Measurements from ENCODE around the gene FIBP. TPM values are rescaled to one million over a fixed set of nuclear protein-coding genes. Genes with fewer than 3 reads are reported as not detected.

The FIBP gene
- 100 to 1,000 TPM in 2 of 4 donors, 10 to 100 TPM in 2; 57.6 to 131 (median 86.9) TPM for polyA plus RNA-seq
- long read RNA-seq, donor 1, transcript FIBP-202 (10 exons, 1,248 nt): major isoform, 32 of 52 reads
- long read RNA-seq, donor 1, partial matches to known transcripts: 10 of 52 reads
- long read RNA-seq, donor 1, other reads (novel, unspliced or antisense): 0 of 52 reads
- long read RNA-seq, donor 2, transcript FIBP-202 (10 exons, 1,248 nt): major isoform, 6 of 9 reads
- long read RNA-seq, donor 2, partial matches to known transcripts: 0 of 9 reads
- long read RNA-seq, donor 2, other reads (novel, unspliced or antisense): 0 of 9 reads
- long read RNA-seq, donor 3, transcript FIBP-202 (10 exons, 1,248 nt): major isoform, 11 of 23 reads
- long read RNA-seq, donor 3, partial matches to known transcripts: 7 of 23 reads
- long read RNA-seq, donor 3, other reads (novel, unspliced or antisense): 0 of 23 reads
- long read RNA-seq, donor 4, partial matches to known transcripts: 0 of 2 reads
- long read RNA-seq, donor 4, other reads (novel, unspliced or antisense): 0 of 2 reads
- long read RNA-seq, donor 5, partial matches to known transcripts: 0 of 5 reads
- long read RNA-seq, donor 5, other reads (novel, unspliced or antisense): 0 of 5 reads
- long read RNA-seq, donor 6, transcript FIBP-202 (10 exons, 1,248 nt): major isoform, 21 of 31 reads
- long read RNA-seq, donor 6, partial matches to known transcripts: 7 of 31 reads
- long read RNA-seq, donor 6, other reads (novel, unspliced or antisense): 0 of 31 reads
- long read RNA-seq, donor 7: 0 reads
- long read RNA-seq, donor 8, partial matches to known transcripts: 0 of 3 reads
- long read RNA-seq, donor 8, other reads (novel, unspliced or antisense): 0 of 3 reads
- long read RNA-seq, donor 9, partial matches to known transcripts: 0 of 5 reads
- long read RNA-seq, donor 9, other reads (novel, unspliced or antisense): 0 of 5 reads
- long read RNA-seq, donor 10, transcript FIBP-202 (10 exons, 1,248 nt): major isoform, 15 of 29 reads
- long read RNA-seq, donor 10, partial matches to known transcripts: 7 of 29 reads
- long read RNA-seq, donor 10, other reads (novel, unspliced or antisense): 0 of 29 reads

DNA sequence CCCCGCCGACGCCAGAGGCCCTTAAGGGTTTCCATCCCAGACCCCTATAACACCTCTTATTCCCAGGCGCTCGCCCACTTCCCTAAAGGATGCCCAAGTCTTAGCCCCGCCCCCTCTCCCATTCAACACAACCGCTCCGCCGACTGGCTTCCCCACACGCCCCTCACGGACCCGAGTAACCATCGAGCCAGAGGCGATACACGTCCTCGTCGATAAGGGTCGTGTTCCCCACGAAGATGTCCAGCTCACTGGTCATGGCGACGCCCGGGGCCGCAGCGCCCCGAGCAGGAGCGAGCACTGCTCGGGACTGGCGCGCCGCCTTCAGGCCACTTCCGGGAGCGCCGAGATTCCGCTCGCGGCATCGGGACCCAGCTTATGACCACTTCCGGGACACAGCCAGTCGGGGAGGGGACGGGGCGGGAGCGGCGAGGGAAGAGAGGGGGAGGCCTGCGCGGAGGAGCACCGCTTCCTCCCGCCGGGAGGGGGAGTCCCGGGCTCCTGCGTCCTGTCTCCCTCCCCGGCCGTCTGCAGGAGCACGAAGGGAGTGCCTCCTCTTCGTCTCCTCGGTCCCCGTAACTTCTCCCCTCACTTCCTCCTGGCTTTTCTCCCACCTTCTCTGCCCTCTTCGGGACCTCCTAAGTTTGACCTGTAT, at the start of gene FIBP:
FIBP (minus strand) TSS at position 309 of the 652 bp plus-strand sequence; CDS start at position 256, 53 bp downstream.
- peak; percentile 97 to 99 for DNase-seq
- Histone ChIP-seq H3K27me3 (ENCODE audit: control insufficient read depth in 3 of 3, insufficient read depth in 3 of 3, low read length in 3 of 3) (peaks cover 0 to 16% (median 0%) of the 10 kb centered on the region in 3 donors), H3K9me3 (ENCODE audit: control insufficient read depth in 2 of 2, insufficient read depth in 1 of 2, low read depth in 1 of 2, low read length in 1 of 2) (no peaks in the 10 kb centered on the region), H3K4me3 (ENCODE audit: low read depth in 1 of 3, low read length in 3 of 3) (peak within 1 kb of the TSS; percentile 46 to 74 (median 73)), H3K4me1 (ENCODE audit: control insufficient read depth in 3 of 3, insufficient read depth in 2 of 3, low read depth in 1 of 3, low read length in 2 of 3) (peaks cover 8 to 62% (median 15%) of the 10 kb centered on the region in 3 donors), H3K36me3 (ENCODE audit: control insufficient read depth in 3 of 3, insufficient read depth in 2 of 3, low read depth in 1 of 3, low read length in 3 of 3) (peaks cover 0 to 38% (median 7%) of the 10 kb centered on the region in 3 donors), H3K27ac (ENCODE audit: low read depth in 1 of 3, low read length in 2 of 3) (peak within 1 kb of the TSS; percentile 84 to 97 (median 95))
- WGBS, 3 donors: 0 to 1% (median 1%) methylated on average over 50 to 57 of the region's 57 CpGs
- FAIRE-seq: no peak

DNA sequence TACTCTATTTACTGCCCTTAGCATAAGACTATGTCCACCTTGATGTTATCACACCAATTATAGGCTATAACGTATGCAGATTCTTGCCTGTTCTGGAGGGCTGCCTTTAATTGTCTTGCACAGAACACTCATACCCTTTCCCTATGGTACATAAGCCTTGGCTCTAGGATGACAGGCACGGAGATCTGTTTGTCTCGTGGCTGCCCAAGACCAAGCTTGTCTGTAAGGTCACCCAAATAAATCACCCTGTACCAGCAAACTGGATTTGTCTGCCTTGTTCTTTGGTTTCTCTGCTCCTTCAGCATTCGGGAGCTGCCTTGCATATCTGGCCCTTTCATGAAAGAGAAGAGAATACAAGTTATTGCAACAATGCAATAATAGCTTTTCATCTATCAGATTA, 49.5 kb upstream of the FIBP start:
- H3K27me3 ChIP-seq (ENCODE audit: control insufficient read depth in 3 of 3, insufficient read depth in 3 of 3, low read length in 3 of 3): peaks cover 0 to 14% (median 0%) of the 10 kb centered on the region in 3 donors
- H3K27ac ChIP-seq (ENCODE audit: low read depth in 1 of 3, low read length in 2 of 3): no peak overlapping the region
- H3K9me3 ChIP-seq (ENCODE audit: control insufficient read depth in 2 of 2, insufficient read depth in 1 of 2, low read depth in 1 of 2, low read length in 1 of 2): peaks cover 0 to under 1% of the 10 kb centered on the region in 2 donors
- no peak overlapping the region for H3K4me3 ChIP-seq (ENCODE audit: low read depth in 1 of 3, low read length in 3 of 3)
- 47 to 65% (median 53%) methylated on average over 4 of the region's 4 CpGs for WGBS, 3 donors
- FAIRE-seq (no peak), DNase-seq (no peak)
- H3K36me3 ChIP-seq (ENCODE audit: control insufficient read depth in 3 of 3, insufficient read depth in 2 of 3, low read depth in 1 of 3, low read length in 3 of 3): no peaks in the 10 kb centered on the region
- H3K4me1 ChIP-seq (ENCODE audit: control insufficient read depth in 3 of 3, insufficient read depth in 2 of 3, low read depth in 1 of 3, low read length in 2 of 3): no peaks in the 10 kb centered on the region

DNA sequence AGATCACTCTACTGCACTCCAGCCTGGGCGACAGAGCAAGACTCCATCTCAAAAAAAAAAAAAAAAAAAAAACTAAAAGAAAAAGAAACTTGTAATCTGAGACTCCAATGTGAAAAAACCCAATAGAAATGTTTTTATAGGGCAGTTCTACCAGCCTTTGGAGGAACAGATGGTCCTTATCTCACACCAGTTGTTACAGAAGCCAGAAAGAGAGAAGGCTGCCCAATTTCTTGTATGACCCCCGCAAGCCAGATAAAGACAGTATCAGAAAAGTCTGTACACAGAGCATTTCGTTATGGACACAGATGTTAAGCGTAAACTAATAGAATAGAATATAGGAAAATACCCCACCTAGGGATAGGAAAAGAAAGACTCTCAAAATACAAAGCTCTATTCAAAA, 45.7 kb upstream of the FIBP start:
- no peak overlapping the region for H3K4me3 ChIP-seq (ENCODE audit: low read depth in 1 of 3, low read length in 3 of 3)
- H3K4me1 ChIP-seq (ENCODE audit: control insufficient read depth in 3 of 3, insufficient read depth in 2 of 3, low read depth in 1 of 3, low read length in 2 of 3): no peaks in the 10 kb centered on the region
- no peaks in the 10 kb centered on the region for H3K36me3 ChIP-seq (ENCODE audit: control insufficient read depth in 3 of 3, insufficient read depth in 2 of 3, low read depth in 1 of 3, low read length in 3 of 3)
- no peak for DNase-seq
- H3K27ac ChIP-seq (ENCODE audit: low read depth in 1 of 3, low read length in 2 of 3): no peak overlapping the region
- WGBS, 3 donors: 60 to 81% (median 78%) methylated on average over 3 to 4 of the region's 4 CpGs
- H3K27me3 ChIP-seq (ENCODE audit: control insufficient read depth in 3 of 3, insufficient read depth in 3 of 3, low read length in 3 of 3): peaks cover 0 to 17% (median 0%) of the 10 kb centered on the region in 3 donors
- H3K9me3 ChIP-seq (ENCODE audit: control insufficient read depth in 2 of 2, insufficient read depth in 1 of 2, low read depth in 1 of 2, low read length in 1 of 2): peaks cover 0 to 4% of the 10 kb centered on the region in 2 donors
- no peak for FAIRE-seq

DNA sequence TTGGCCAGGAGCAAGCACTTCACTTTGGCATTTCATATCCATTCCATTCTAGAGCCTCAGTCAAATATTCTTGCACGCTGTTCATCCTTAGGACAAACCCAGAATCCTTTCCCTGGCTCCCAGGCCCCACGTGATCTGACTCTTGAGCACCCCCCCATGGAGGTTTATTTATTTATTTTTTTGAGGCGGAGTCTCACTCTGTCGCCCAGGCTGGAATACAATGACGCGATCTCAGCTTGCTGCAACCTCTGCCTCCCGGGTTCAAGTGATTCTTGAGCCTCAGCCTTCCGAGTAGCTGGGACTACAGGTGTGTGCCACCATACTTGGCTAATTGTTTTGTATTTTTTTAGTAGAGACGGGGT, 44.3 kb upstream of the FIBP start:
- Histone ChIP-seq H3K27ac (ENCODE audit: low read depth in 1 of 3, low read length in 2 of 3) (no peak overlapping the region), H3K9me3 (ENCODE audit: control insufficient read depth in 2 of 2, insufficient read depth in 1 of 2, low read depth in 1 of 2, low read length in 1 of 2) (peaks cover 0 to 4% of the 10 kb centered on the region in 2 donors), H3K27me3 (ENCODE audit: control insufficient read depth in 3 of 3, insufficient read depth in 3 of 3, low read length in 3 of 3) (peaks cover 0 to 17% (median 0%) of the 10 kb centered on the region in 3 donors), H3K4me1 (ENCODE audit: control insufficient read depth in 3 of 3, insufficient read depth in 2 of 3, low read depth in 1 of 3, low read length in 2 of 3) (no peaks in the 10 kb centered on the region), H3K36me3 (ENCODE audit: control insufficient read depth in 3 of 3, insufficient read depth in 2 of 3, low read depth in 1 of 3, low read length in 3 of 3) (no peaks in the 10 kb centered on the region), H3K4me3 (ENCODE audit: low read depth in 1 of 3, low read length in 3 of 3) (no peak overlapping the region)
- no peak for FAIRE-seq
- DNase-seq: no peak
- 25 to 43% (median 40%) methylated on average over 9 of the region's 9 CpGs for WGBS, 3 donors

DNA sequence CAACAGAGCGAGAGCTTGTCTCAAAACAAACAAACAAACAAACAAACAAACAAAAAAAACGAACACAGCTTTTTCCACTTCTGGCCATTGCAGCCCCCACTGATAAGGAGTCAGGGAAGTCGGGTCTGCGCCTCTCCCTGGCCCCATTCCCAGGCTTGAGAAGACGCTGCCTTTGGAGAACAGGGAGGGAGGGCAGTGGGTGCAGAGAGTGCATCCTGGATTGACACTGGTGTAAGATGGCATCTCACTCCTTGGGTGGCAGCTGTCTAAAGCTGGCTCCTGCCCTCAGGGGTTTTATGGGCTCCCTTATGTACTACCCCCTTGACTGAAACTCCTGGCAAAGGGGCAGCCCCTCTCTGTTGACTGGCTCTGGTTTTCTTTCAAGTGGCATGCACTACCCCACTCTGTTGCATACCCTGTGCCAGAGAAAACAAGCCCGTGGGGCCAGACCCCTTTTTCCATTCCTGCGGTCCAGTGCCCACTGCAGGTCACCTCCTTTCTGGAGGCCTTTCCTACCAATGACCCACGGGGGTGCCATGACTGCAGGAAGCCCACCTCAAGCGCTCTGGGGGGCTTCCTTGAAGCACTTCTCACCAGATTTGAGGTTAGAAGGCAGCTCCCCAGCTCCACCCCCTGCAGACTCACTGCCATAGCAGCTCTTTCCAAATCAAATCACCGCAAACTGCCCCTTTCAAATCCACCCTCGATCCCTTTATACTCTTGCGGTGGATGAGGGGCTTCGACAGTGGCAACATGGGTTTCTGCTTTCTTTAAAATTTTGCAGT, 43.7 kb upstream of the FIBP start:
- Histone ChIP-seq H3K27ac (ENCODE audit: low read depth in 1 of 3, low read length in 2 of 3) (no peak overlapping the region), H3K4me1 (ENCODE audit: control insufficient read depth in 3 of 3, insufficient read depth in 2 of 3, low read depth in 1 of 3, low read length in 2 of 3) (no peaks in the 10 kb centered on the region), H3K36me3 (ENCODE audit: control insufficient read depth in 3 of 3, insufficient read depth in 2 of 3, low read depth in 1 of 3, low read length in 3 of 3) (no peaks in the 10 kb centered on the region), H3K27me3 (ENCODE audit: control insufficient read depth in 3 of 3, insufficient read depth in 3 of 3, low read length in 3 of 3) (peaks cover 0 to 17% (median 0%) of the 10 kb centered on the region in 3 donors), H3K9me3 (ENCODE audit: control insufficient read depth in 2 of 2, insufficient read depth in 1 of 2, low read depth in 1 of 2, low read length in 1 of 2) (peaks cover 0 to 4% of the 10 kb centered on the region in 2 donors), H3K4me3 (ENCODE audit: low read depth in 1 of 3, low read length in 3 of 3) (no peak overlapping the region)
- FAIRE-seq (no peak), DNase-seq (no peak)
- 51 to 63% (median 57%) methylated on average over 13 of the region's 13 CpGs for WGBS, 3 donors

DNA sequence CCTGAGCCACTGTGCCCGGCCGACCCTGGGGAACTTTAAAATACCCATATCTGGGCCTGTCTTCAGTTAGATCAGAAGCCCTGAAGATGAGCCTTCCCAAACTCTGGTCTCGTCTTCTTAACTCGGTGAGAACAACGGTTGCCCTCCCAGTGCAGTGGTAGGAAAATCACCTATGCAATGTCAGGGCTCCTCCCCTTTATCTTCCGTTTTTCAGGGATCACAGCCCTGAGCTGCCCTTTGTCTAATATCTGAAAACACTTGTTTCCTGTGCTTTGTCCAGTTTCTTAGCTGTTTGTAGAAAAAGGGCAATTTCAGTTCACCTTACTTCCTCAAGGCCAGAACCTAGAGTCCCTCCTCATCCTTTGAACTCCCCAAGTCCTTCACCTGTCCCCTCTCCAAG, 40.4 kb upstream of the FIBP start:
- Histone ChIP-seq H3K36me3 (ENCODE audit: control insufficient read depth in 3 of 3, insufficient read depth in 2 of 3, low read depth in 1 of 3, low read length in 3 of 3) (peaks cover 0 to 6% (median 0%) of the 10 kb centered on the region in 3 donors), H3K9me3 (ENCODE audit: control insufficient read depth in 2 of 2, insufficient read depth in 1 of 2, low read depth in 1 of 2, low read length in 1 of 2) (peaks cover 0 to 4% of the 10 kb centered on the region in 2 donors), H3K27ac (ENCODE audit: low read depth in 1 of 3, low read length in 2 of 3) (peak overlapping the region in 2 of 3 donors; percentile 41 to 59), H3K4me3 (ENCODE audit: low read depth in 1 of 3, low read length in 3 of 3) (no peak overlapping the region), H3K27me3 (ENCODE audit: control insufficient read depth in 3 of 3, insufficient read depth in 3 of 3, low read length in 3 of 3) (peaks cover 0 to 17% (median 0%) of the 10 kb centered on the region in 3 donors), H3K4me1 (ENCODE audit: control insufficient read depth in 3 of 3, insufficient read depth in 2 of 3, low read depth in 1 of 3, low read length in 2 of 3) (no peaks in the 10 kb centered on the region)
- 61 to 74% (median 71%) methylated on average over 6 of the region's 6 CpGs for WGBS, 3 donors
- FAIRE-seq (no peak), DNase-seq (no peak)

DNA sequence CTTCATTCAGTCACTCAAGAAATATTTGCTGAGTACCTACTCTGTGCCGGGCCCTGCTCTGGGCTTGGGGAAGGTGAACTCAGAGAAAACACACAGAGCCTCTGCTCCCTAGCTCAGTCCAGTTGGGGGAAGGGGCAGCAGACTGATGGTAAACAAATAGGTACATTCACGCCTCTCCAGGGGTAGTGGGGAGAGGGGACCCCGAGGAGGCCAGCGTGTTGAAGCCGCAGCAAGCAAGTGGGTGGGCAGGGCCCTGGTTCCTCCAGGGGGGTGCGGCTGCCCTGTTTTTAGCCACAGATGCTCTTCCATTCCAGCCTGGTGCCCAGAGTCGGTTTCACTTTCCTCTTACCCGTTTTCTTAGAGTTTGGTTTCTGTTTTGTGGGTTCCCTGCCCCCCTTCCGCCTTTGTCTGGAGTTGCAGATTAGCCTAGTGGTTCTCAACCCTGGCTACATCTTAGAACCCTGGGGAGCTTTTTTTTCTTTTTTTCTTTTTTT, 39.7 kb upstream of the FIBP start:
- H3K27ac ChIP-seq (ENCODE audit: low read depth in 1 of 3, low read length in 2 of 3): peak overlapping the region in 2 of 3 donors; percentile 69 to 83
- H3K27me3 ChIP-seq (ENCODE audit: control insufficient read depth in 3 of 3, insufficient read depth in 3 of 3, low read length in 3 of 3): peaks cover 0 to 12% (median 0%) of the 10 kb centered on the region in 3 donors
- WGBS, 3 donors: 22 to 35% (median 23%) methylated on average over 9 of the region's 9 CpGs
- H3K36me3 ChIP-seq (ENCODE audit: control insufficient read depth in 3 of 3, insufficient read depth in 2 of 3, low read depth in 1 of 3, low read length in 3 of 3): peaks cover 0 to 10% (median 0%) of the 10 kb centered on the region in 3 donors
- DNase-seq (peak in 1 of 2 donors; percentile 71), FAIRE-seq (no peak)
- H3K4me3 ChIP-seq (ENCODE audit: low read depth in 1 of 3, low read length in 3 of 3): no peak overlapping the region
- peaks cover 0 to 4% of the 10 kb centered on the region in 2 donors for H3K9me3 ChIP-seq (ENCODE audit: control insufficient read depth in 2 of 2, insufficient read depth in 1 of 2, low read depth in 1 of 2, low read length in 1 of 2)
- H3K4me1 ChIP-seq (ENCODE audit: control insufficient read depth in 3 of 3, insufficient read depth in 2 of 3, low read depth in 1 of 3, low read length in 2 of 3): no peaks in the 10 kb centered on the region
